WI38 (cell line): ENCODE measurements around the gene SP2.

Source experiments
- H3K4me3 ChIP-seq: 2 replicates; pipeline ENCODE4 v1.5.1; 2011; ENCODE audit warnings: low read depth, mild to moderate bottlenecking, control low read depth, low read length
- CTCF ChIP-seq: IDR thresholded peaks from 2 replicates; pipeline ENCODE4 v1.5.1; 2012; ENCODE audit warnings: low read depth, mild to moderate bottlenecking, control low read depth, low read length

The SP2 gene

DNA sequence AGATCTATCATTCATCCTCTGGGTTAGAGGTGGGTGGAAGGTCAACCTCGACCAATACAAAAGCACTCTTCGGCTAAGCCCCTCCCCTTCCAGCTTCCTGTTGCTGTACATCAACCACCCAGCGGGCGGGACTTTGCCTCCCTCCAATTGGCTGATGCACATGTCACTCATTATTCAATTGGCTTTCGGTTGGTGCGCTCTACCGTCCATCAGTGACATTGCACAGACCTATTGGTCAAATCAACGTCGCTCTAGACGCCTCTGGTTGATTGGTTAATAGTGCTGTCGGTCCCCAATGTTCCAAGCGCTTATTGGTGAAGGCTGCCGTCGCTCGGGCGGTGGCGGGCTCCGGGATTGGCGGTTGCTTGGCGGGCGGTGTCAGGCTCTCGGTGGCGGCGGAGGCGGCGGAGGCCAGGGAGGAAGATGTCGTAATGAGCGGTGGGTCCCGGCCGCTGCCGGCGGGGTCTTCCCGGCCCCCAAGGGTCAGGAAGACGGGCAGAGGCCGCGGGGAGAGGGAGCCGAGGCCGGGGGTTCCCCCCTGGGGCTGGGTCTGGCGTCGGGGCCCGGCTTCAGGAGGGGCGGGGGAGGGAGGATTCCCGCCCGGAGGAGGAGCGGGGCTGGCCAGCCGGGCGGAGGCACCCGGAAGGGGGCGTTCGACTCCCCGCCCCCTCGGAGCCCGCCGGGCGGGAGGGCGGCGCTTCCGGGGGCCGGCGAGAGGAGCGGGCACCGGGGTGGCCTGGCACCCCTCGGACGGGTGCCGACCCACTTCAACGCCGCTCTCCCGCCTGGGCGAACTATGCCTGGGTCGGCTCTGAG lies at the start of gene SP2:
Gene SP2 (plus strand): TSS at position 381 of the 816 bp plus-strand sequence. CDS start 51 bp downstream, at position 432.
- no peak for TF ChIP-seq CTCF
- H3K4me3 ChIP-seq = peak within 1 kb of the TSS; percentile 96

GRCh38 chr17:47846716-47847340 lies 49.2 kb upstream of the SP2 start:
- H3K4me3 ChIP-seq = no peak overlapping the region
- no peak for TF ChIP-seq CTCF

DNA sequence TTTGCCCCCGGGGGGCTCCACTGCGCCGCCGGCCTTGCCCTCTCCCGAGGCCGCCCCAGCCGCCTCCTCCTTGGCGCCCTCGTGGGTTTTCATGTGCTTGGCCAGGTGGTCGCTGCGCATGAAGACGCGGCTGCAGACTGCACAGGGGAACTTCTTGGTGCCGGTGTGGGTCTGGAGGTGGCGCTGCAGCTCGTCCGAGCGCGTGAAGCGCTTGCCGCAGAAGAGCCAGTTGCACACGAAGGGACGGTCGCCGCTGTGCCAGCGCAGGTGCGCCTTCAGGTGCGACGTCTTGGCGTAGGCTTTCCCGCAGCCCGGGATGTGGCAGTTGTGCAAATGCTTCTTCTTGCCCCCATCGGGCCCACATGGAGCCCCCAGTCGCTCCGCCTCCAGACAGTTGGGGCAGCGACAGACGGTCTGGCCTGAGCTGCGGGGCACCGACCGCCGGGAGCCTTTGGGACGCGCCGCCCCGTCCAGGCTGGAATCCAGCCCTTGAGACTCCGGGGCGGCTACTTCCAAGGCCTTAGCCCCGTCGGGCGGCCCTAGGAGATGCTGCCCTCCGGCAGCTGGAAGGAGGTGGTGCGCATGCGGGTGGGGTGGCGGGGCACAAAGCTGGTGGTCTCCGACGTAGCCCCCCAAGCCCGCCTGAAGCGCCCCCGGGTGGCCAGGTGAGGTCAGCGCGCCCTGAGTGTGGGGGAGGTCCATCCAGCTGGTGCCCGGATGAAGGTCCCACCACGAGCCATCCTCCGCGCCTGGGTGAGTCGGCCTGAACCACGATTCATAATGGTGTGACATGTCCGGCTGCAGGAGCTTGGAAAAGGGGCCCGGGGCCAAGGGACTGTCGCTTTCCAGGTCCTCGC lies 48.5 kb upstream of the SP2 start:
- H3K4me3 ChIP-seq = no peak overlapping the region
- no peak for TF ChIP-seq CTCF

DNA sequence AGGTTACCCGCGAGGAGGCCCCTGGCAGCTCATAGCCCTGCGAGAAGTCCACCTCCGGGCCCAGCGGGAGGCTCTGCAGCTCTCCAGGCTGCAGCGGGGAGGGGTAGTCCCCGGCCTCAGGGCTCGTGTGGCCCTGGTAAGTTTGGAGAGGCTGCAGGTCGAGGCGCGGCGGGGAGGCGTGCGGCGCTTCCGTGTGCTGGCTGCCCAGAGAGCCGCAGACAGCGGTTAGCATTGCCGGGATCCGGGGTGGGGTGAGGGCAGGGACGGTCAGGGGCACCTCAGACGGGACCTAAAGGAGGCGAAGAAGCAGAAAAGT lies 47.9 kb upstream of the SP2 start:
- H3K4me3 ChIP-seq = no peak overlapping the region
- no peak for TF ChIP-seq CTCF

- no peak overlapping the region for H3K4me3 ChIP-seq
- TF ChIP-seq CTCF = no peak
These were observed 45.7 kb upstream of the SP2 start for GRCh38 chr17:47850373-47850691.

- TF ChIP-seq CTCF = no peak
- no peak within 1 kb of the TSS for H3K4me3 ChIP-seq
These were observed 45.1 kb upstream of the SP2 start, which contains the start of gene SP6 for GRCh38 chr17:47850692-47851573. Gene SP6 (minus strand): TSS chr17:47851163. CDS start chr17:47848429, 2,734 bp downstream.
